HL-60 (cell line): ENCODE measurements around the gene DENND1A.

Experiments used
- GABPA ChIP-seq: IDR thresholded peaks from 2 replicates; pipeline ENCODE4 v1.6.1; 2012; ENCODE audit warnings: low read depth
- TF ChIP-seq, protein P1 (sequence below): IDR thresholded peaks from one replicate; pipeline ENCODE4 v1.5.1; 2011; ENCODE audit warnings: low read length, control low read depth, inconsistent platforms; ENCODE audit not compliant: insufficient read depth
- TF ChIP-seq, protein P2 (sequence below): IDR thresholded peaks from 2 replicates; pipeline ENCODE4 v1.6.1; 2012; ENCODE audit warnings: low read depth; ENCODE audit not compliant: insufficient replicate concordance

DNA sequence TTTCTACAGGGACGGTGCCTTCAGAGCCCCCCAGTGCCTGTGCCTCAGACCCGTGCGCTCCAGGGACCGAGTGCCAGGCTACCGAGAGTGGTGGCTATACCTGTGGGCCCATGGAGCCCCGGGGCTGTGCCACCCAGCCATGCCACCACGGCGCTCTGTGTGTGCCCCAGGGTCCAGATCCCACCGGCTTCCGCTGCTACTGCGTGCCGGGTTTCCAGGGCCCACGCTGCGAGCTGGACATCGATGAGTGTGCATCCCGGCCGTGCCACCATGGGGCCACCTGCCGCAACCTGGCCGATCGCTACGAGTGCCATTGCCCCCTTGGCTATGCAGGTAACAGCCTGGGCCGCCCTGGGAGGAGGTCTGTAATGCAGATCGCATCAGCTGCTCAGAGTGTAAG lies 567.1 kb downstream of the DENND1A start:
- TF ChIP-seq, protein P1, sequence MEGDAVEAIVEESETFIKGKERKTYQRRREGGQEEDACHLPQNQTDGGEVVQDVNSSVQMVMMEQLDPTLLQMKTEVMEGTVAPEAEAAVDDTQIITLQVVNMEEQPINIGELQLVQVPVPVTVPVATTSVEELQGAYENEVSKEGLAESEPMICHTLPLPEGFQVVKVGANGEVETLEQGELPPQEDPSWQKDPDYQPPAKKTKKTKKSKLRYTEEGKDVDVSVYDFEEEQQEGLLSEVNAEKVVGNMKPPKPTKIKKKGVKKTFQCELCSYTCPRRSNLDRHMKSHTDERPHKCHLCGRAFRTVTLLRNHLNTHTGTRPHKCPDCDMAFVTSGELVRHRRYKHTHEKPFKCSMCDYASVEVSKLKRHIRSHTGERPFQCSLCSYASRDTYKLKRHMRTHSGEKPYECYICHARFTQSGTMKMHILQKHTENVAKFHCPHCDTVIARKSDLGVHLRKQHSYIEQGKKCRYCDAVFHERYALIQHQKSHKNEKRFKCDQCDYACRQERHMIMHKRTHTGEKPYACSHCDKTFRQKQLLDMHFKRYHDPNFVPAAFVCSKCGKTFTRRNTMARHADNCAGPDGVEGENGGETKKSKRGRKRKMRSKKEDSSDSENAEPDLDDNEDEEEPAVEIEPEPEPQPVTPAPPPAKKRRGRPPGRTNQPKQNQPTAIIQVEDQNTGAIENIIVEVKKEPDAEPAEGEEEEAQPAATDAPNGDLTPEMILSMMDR = no peak
- TF ChIP-seq, protein P2, sequence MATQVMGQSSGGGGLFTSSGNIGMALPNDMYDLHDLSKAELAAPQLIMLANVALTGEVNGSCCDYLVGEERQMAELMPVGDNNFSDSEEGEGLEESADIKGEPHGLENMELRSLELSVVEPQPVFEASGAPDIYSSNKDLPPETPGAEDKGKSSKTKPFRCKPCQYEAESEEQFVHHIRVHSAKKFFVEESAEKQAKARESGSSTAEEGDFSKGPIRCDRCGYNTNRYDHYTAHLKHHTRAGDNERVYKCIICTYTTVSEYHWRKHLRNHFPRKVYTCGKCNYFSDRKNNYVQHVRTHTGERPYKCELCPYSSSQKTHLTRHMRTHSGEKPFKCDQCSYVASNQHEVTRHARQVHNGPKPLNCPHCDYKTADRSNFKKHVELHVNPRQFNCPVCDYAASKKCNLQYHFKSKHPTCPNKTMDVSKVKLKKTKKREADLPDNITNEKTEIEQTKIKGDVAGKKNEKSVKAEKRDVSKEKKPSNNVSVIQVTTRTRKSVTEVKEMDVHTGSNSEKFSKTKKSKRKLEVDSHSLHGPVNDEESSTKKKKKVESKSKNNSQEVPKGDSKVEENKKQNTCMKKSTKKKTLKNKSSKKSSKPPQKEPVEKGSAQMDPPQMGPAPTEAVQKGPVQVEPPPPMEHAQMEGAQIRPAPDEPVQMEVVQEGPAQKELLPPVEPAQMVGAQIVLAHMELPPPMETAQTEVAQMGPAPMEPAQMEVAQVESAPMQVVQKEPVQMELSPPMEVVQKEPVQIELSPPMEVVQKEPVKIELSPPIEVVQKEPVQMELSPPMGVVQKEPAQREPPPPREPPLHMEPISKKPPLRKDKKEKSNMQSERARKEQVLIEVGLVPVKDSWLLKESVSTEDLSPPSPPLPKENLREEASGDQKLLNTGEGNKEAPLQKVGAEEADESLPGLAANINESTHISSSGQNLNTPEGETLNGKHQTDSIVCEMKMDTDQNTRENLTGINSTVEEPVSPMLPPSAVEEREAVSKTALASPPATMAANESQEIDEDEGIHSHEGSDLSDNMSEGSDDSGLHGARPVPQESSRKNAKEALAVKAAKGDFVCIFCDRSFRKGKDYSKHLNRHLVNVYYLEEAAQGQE = no peak
- TF ChIP-seq GABPA = no peak
